ENCODE results near the gene F2RL2.

The F2RL2 gene

GRCh38 chr5:76600716-76601115, 22.5 kb downstream of the F2RL2 start:
- no peak for TF ChIP-seq CTCF (IDR thresholded peaks at IDR 0.05; ENCODE audit: unreplicated experiment in 3 of 3)
- Mint-ChIP-seq H3K27me3 (ENCODE audit: low read depth) (no peaks in the 10 kb centered on the region), H3K9me3 (no peaks in the 10 kb centered on the region), H3K36me3 (ENCODE audit: low read depth) (no peaks in the 10 kb centered on the region), H3K4me1 (peaks cover 9% of the 10 kb centered on the region), H3K4me3 (no peak overlapping the region), H3K27ac (no peak overlapping the region)

GRCh38 chr5:76598531-76598930, 24.7 kb downstream of the F2RL2 start:
- no peak for TF ChIP-seq CTCF (IDR thresholded peaks at IDR 0.05; ENCODE audit: unreplicated experiment in 3 of 3)
- Mint-ChIP-seq H3K4me3 (no peak overlapping the region), H3K27me3 (ENCODE audit: low read depth) (no peaks in the 10 kb centered on the region), H3K9me3 (no peaks in the 10 kb centered on the region), H3K4me1 (peaks cover 19% of the 10 kb centered on the region), H3K36me3 (ENCODE audit: low read depth) (no peaks in the 10 kb centered on the region), H3K27ac (no peak overlapping the region)

GRCh38 chr5:76595755-76596481, 27.3 kb downstream of the F2RL2 start:
- peaks cover 3% of the 10 kb centered on the region for H3K27me3 Mint-ChIP-seq (ENCODE audit: low read depth)
- peaks cover 8% of the 10 kb centered on the region for H3K36me3 Mint-ChIP-seq (ENCODE audit: low read depth)
- no peaks in the 10 kb centered on the region for H3K9me3 Mint-ChIP-seq
- H3K4me3 Mint-ChIP-seq = no peak overlapping the region
- peaks cover 37% of the 10 kb centered on the region for H3K4me1 Mint-ChIP-seq
- TF ChIP-seq CTCF (IDR thresholded peaks at IDR 0.05; ENCODE audit: unreplicated experiment in 3 of 3) = no peak
- peak overlapping the region in 1 of 3 experiments; percentile 11 for H3K27ac Mint-ChIP-seq

GRCh38 chr5:76594107-76594506, 29.1 kb downstream of the F2RL2 start:
- no peak overlapping the region for H3K4me3 Mint-ChIP-seq
- peaks cover 37% of the 10 kb centered on the region for H3K4me1 Mint-ChIP-seq
- no peaks in the 10 kb centered on the region for H3K9me3 Mint-ChIP-seq
- peaks cover 3% of the 10 kb centered on the region for H3K27me3 Mint-ChIP-seq (ENCODE audit: low read depth)
- peaks cover 8% of the 10 kb centered on the region for H3K36me3 Mint-ChIP-seq (ENCODE audit: low read depth)
- no peak for TF ChIP-seq CTCF (IDR thresholded peaks at IDR 0.05; ENCODE audit: unreplicated experiment in 3 of 3)
- peak overlapping the region; percentile 9 to 60 (median 45) for H3K27ac Mint-ChIP-seq

- Mint-ChIP-seq H3K4me3 (no peak overlapping the region), H3K27me3 (ENCODE audit: low read depth) (peaks cover 3% of the 10 kb centered on the region), H3K36me3 (ENCODE audit: low read depth) (peaks cover 8% of the 10 kb centered on the region), H3K27ac (peak overlapping the region in 1 of 3 experiments; percentile 60), H3K9me3 (no peaks in the 10 kb centered on the region), H3K4me1 (peaks cover 37% of the 10 kb centered on the region)
- TF ChIP-seq CTCF (IDR thresholded peaks at IDR 0.05; ENCODE audit: unreplicated experiment in 3 of 3) = no peak
Observed at GRCh38 chr5:76592692-76593091, 30.5 kb downstream of the F2RL2 start.

GRCh38 chr5:76591366-76591765, 31.8 kb downstream of the F2RL2 start:
- peaks cover 3% of the 10 kb centered on the region for H3K27me3 Mint-ChIP-seq (ENCODE audit: low read depth)
- no peak overlapping the region for H3K27ac Mint-ChIP-seq
- no peaks in the 10 kb centered on the region for H3K9me3 Mint-ChIP-seq
- no peak overlapping the region for H3K4me3 Mint-ChIP-seq
- H3K4me1 Mint-ChIP-seq = peaks cover 36% of the 10 kb centered on the region
- peaks cover 8% of the 10 kb centered on the region for H3K36me3 Mint-ChIP-seq (ENCODE audit: low read depth)
- no peak for TF ChIP-seq CTCF (IDR thresholded peaks at IDR 0.05; ENCODE audit: unreplicated experiment in 3 of 3)

Measured in nephron (organoid).